Activated naive CD4-positive, alpha-beta T cell treated with Interleukin-2 at 50 U/mL for 16 hours (primary cell): ENCODE measurements around the gene SORL1.

ENCODE experiments used
- DNase-seq: peaks from one replicate; pipeline ENCODE4 v3.0.0-alpha.2; 2020

Gene SORL1

DNA sequence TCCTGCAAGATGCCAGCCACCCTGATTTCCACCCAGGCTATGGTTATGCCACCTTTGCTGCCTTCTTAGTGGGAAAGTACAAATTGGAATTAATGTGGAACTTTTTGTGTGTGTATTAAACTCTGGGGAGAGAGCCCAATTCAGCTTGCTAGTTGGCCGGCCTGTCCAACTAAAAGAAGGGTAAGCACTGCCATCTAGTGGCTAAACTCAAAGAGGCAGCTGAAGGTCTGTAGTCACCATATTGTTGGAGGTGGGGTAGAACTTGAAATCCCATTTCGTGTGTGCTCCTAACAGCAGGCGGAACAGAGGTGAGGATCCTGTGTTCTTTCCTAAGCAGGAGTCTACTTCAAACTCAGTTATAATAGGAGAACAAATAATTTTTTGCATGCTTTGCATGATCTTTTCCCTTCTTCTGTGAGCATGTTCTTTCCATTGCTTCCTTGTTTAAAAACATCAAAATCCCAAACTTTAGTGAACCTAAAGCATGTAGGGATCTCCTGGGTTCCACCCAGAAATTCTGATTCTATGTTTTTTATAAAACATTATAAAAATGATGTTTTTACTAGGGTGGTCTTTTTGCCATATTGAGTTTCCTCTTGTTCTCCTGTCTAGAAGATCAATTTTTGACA is 139.4 kb downstream of the SORL1 start:
- DNase-seq, result peak; percentile 66

- no peak for DNase-seq
Observed at GRCh38 chr11:121592708-121593107, 140.6 kb downstream of the SORL1 start.

GRCh38 chr11:121595717-121596161 is 143.6 kb downstream of the SORL1 start:
- no peak for DNase-seq

GRCh38 chr11:121596195-121597155 is 144.4 kb downstream of the SORL1 start:
- no peak for DNase-seq

GRCh38 chr11:121603316-121603715 is 151.2 kb downstream of the SORL1 start:
- DNase-seq, result no peak

GRCh38 chr11:121604152-121604551 is 152.0 kb downstream of the SORL1 start:
- DNase-seq, result no peak

DNA sequence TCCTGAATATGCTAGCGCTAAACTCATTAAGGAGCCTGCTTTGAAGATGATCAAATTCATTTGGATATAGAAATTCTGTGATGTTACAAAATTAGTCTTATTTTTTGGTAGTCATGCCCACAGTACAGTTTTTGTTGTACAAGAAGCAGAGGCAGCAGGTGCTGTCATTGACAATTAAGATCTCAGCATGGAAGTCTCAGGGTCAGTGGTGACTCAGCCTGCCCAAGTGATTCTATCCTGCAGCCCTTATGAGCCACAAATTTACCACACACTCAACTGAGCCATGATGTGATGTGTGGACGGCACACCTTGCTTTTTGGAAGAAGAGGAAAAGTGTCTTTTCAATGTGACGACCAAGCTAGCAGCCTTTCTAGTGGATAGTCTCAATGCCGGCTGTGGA is 154.2 kb downstream of the SORL1 start:
- no peak for DNase-seq

GRCh38 chr11:121607341-121607740 is 155.2 kb downstream of the SORL1 start:
- DNase-seq, result no peak

GRCh38 chr11:121608545-121609098 is 156.5 kb downstream of the SORL1 start:
- no peak for DNase-seq

DNA sequence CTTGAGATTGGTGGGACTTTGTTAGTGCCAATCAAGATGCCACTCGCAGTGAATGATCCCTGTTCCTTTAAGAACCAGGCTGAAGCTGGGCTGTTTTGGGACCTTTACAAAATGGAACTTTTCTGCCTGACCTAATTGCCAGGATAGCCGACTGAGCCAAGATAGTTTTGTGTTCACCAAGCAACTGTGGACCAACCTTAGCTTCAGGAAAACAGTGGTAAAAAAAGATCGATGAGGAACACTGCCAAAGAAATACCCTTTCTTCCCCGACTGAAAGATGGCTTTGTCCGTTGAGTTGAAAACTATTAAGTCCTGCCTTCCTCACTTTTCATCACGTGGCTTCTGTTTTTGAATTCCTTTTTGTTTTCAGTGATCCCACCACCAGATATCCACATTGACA is 158.6 kb downstream of the SORL1 start:
- DNase-seq, result no peak

GRCh38 chr11:121611242-121611641 is 159.1 kb downstream of the SORL1 start:
- no peak for DNase-seq

DNA sequence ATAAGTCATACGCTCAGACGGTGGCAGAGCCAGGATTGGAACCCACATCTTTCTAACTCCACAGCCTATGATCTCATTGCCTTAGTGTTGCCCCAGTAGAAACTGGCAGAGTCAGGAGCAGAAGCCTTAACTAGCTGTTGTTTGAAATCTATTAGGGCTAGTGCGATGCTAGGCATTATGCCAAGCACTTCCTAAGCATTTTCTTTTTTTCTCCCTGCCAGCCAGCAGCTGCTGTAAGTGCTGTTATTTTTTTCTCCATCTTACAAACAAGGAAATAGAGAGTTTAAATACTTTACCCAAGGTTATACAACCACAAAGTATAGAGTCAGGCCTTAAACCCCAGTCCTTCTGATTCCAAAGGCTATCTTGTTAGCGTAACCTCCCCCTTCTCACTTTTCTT is 161.6 kb downstream of the SORL1 start:
- no peak for DNase-seq

DNA sequence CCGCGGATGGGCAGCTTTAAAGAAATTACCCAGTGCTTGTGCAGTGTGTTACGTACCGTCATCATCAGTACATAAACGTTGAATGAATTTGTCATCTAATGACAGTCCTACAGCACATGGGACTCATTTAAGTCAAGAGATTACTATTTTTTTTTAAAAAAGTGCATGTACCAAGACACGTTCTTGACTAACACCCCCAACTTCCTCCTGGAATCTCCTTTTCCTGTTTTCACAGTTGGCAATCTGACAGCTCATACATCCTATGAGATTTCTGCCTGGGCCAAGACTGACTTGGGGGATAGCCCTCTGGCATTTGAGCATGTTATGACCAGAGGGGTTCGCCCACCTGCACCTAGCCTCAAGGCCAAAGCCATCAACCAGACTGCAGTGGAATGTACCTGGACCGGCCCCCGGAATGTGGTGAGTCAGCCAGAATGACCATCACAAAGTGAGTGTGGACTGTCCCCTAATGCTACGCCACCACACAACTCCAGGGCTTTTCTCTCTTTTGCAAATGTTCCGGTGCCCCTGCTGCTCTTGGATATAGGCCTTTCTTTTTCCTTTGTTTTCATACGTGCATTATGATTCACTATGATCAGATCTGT is 162.6 kb downstream of the SORL1 start:
- no peak for DNase-seq

DNA sequence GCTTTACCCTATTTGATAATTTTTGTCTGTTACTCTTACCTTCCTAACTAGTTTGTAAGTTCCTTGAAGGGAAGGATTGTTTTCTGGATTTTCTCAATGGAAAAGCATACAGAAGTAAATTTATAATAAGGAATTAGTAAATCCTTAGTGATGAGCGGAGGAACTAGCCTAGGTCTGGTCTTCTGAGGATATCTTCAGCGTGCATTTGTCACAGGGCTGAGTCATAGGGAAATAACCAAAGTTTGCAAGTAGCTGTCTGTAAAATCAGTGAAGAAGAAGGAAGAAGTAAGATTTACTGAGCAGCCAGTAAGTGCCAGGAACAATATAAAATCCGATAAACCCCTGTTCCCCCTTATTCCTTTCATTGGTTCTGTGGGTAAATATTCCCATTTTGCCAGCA is 163.4 kb downstream of the SORL1 start:
- no peak for DNase-seq

DNA sequence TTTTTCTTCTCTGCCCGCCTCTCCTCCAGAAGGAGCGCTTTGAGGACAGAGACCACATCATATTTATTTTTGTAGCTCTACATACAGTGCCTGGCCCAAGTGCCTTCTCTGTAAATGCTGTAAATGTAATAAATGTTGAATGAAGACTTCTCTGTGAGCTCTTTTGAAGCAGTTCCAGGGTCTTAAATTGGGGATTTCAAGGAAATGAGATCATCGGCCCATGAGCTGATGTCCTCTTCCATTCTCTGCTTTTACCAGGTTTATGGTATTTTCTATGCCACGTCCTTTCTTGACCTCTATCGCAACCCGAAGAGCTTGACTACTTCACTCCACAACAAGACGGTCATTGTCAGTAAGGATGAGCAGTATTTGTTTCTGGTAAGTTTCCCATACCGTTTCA is 166.4 kb downstream of the SORL1 start:
- no peak for DNase-seq

DNA sequence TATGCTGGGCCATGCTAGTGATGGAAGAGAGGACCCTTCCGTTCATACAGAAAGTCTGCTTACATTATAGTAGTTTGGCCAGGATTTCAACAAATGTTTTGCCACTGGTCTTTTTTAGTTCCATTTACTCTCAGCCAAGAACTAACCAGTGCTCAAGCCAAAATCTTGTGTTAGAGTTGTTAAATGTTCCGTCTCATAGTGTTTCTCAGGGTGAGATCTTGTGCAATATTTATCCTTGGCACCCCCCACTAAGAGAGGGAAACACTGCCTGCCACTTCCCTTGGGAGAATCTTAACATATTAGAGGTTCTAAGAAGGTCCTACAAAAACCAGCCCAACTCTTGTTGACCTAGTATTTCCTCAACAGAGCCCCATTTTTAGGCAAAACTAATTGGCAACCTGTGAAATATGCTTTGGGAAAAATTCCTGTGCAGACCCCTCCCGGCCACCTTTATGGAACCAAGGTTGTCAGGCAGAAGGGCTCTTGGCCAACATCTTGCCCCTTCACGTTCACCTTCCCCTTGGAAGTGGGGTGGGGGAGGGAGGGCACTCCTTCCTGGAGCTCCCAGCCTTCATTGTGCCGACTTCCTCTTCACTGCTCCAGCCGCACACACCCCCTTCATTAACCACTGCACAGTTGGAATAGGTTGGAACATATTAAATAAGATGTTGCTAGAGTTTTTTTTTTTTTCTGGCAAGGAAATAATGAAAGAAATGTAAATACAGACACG is 173.8 kb downstream of the SORL1 start:
- DNase-seq, result no peak

DNA sequence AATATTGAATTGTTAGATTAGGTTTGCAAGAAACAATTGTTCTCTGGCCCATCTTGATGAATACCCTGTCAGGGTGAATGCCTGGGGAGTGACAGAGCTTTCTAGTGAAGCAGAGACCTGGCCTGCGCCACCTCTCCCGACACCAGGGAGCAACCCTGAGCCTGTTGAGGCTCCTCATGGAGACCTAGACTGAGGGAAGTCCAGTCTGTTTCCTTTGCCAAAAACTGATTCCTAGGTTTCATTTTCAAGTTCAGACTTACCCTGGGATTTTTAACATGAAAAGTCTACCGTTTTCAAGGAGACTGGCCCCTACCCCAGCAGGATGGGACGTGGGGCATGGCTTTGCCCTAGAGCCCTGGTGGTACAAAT is 174.4 kb downstream of the SORL1 start:
- no peak for DNase-seq

DNA sequence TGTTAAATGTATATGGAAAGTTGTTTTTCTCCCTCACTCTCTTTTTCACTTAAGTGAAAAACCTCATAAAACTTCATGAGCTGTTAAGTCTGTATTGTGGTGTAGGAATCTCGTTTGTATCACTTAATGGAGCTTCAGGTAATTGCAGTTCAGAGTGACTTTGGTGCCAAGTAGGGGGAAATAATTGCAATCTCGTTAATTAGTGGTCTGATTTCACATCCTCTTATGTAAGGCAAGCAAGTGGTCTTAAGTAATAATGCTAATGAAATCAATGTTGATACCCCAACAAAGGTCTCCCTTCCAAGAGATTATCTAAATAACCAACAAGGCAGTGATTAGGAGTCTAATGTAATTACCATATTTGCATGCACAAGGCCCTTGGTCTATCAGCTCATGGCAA is 174.9 kb downstream of the SORL1 start:
- no peak for DNase-seq

GRCh38 chr11:121630041-121630440 is 177.9 kb downstream of the SORL1 start:
- no peak for DNase-seq

DNA sequence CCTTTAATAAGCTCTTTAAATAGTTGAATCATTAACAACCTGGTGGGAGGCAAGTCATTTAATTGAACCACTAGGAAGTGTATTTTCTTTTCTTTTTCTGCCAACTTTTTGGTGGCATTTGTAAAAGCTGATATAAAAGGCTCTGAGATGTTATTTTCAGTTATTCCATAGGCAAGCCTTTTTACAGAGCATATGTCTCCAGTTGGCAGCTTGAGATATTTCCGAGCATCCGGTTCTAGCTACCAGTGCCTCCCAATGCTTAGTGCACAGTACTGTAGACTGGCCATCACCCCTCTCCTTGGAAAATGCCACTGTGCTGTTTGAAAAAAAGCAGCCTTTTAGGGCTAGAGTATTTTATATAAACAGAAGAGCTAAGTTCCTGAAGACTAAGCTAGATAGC is 179.3 kb downstream of the SORL1 start:
- DNase-seq, result no peak

- DNase-seq, result no peak
Observed at GRCh38 chr11:121634273-121634672, 182.2 kb downstream of the SORL1 start.

DNA sequence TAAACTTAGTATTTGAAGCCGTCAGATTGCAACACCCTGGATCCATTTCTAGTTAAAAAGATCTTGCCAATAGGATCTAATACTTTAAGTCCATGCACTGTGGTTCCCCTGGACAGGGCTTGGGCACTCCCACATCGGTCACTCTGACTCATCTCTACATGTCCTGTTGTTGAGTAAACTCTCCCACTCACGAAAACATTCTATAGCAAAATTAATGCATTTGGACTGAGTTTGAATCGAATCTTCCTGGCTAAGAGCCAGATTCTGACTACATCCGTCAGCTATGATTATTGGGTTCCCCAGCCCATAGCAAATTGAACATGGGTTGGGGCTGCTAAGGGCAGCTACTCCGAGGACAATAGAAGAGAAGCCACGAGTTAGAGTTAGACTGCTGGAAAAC is 182.8 kb downstream of the SORL1 start:
- DNase-seq, result no peak
